H9 (cell line): Measurements from ENCODE around the gene SLC16A6. TPM values are rescaled to one million over a fixed set of nuclear protein-coding genes. Genes with fewer than 3 reads are reported as not detected.

Experiments used
- total RNA-seq: library from RNA; stranded (reverse); gene quantifications from 2 replicates; pipeline ENCODE4 v1.2.1, GENCODE V29; 2021

The SLC16A6 gene
- total RNA-seq, 1 experiment from 2014 or later = 0.33 TPM

Other genes with a start within 250 kb of the SLC16A6 start
- gene AMZ2, start 43.1 kb downstream of the SLC16A6 start, total RNA-seq = 82.6 and 97.7 TPM in 2 replicates
- 3.5 and 3.6 TPM in 2 replicates for gene ARSG, start 368 bp upstream of the SLC16A6 start, total RNA-seq
- 12.0 and 15.4 TPM in 2 replicates for gene WIPI1, start 166.4 kb upstream of the SLC16A6 start, total RNA-seq
- 163 and 171 TPM in 2 replicates for gene PRKAR1A, start 221.3 kb upstream of the SLC16A6 start, total RNA-seq